Panc1 (cell line): ENCODE results near the gene SND1.

ENCODE experiments used
- CTCF ChIP-seq: fragments of 450-650 bp; IDR thresholded peaks from 2 replicates; pipeline ENCODE4 v1.5.1; 2017; ENCODE audit warnings: mild to moderate bottlenecking
- POLR2AphosphoS5 ChIP-seq: IDR thresholded peaks from 2 replicates; pipeline ENCODE4 v1.6.1; 2012; ENCODE audit warnings: mild to moderate bottlenecking, low read depth, low read length, moderate library complexity
- REST ChIP-seq, 2 experiments: IDR thresholded peaks; 2 replicates each; pipeline ENCODE4 v1.6.1; 2011 to 2012; ENCODE audit warnings: low read depth in 2 of 2, control low read depth in 1 of 2, low read length in 1 of 2, mild to moderate bottlenecking in 1 of 2, moderate library complexity in 1 of 2; ENCODE audit not compliant: insufficient read depth in 1 of 2
- SIN3A ChIP-seq: IDR thresholded peaks from 2 replicates; pipeline ENCODE4 v1.6.1; 2012; ENCODE audit warnings: low read depth, mild to moderate bottlenecking, low read length, moderate library complexity, borderline replicate concordance; ENCODE audit not compliant: insufficient read depth
- TCF7L2 ChIP-seq: IDR thresholded peaks from 2 replicates; pipeline ENCODE4 v1.6.1; 2011; ENCODE audit warnings: mild to moderate bottlenecking, low read depth, low read length, inconsistent platforms

- TF ChIP-seq CTCF (no peak), POLR2AphosphoS5 (no peak), REST (IDR thresholded peaks at IDR 0.05; ENCODE audit: insufficient read depth in 1 of 2, low read depth in 2 of 2, low read length in 1 of 2) (no peak), TCF7L2 (no peak), SIN3A (no peak)
These were observed 330.0 kb downstream of the SND1 start for GRCh38 chr7:127981965-127982364.
